ENCODE data around the gene SELENOT.

Gene SELENOT

DNA sequence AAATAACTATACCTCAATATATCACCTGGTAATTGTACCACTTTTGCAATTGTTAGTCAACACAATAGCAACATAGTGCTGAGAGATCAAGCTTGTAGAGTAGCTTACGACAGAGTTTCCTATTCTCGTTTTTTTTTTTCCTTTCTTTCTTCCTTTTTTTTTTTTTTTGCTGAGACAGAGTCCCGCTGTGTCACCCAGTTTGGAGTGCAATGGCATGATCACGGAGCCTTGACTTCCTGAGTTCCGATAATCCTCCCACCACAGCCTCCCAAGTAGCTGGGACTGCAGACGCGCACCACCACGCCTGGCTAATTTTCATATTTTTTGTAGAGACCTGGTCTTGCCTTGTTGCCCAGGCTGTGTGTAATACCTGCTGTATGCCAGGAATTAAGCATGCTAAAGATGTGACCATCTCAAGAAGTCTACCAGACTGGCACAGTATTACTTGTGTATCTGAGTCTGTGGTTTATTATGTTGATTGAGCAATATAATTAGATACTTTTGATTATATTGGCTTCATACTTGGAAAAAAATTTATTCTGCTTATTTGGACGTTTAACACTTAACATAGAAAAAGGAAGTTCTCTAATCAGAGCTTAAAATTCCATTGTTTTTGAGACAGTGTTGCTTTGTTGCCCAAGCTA, 3.0 kb downstream of the SELENOT start:
- no peak overlapping the region for H3K4me3 ChIP-seq (ENCODE audit: low read depth, low read length)
- no peak for DNase-seq (ENCODE audit: low read depth, low spot score)
- in situ Hi-C loops (cut with HindIII; ENCODE audit: low sequenced_read_pairs) = no loop called here
- TF ChIP-seq, protein P1, sequence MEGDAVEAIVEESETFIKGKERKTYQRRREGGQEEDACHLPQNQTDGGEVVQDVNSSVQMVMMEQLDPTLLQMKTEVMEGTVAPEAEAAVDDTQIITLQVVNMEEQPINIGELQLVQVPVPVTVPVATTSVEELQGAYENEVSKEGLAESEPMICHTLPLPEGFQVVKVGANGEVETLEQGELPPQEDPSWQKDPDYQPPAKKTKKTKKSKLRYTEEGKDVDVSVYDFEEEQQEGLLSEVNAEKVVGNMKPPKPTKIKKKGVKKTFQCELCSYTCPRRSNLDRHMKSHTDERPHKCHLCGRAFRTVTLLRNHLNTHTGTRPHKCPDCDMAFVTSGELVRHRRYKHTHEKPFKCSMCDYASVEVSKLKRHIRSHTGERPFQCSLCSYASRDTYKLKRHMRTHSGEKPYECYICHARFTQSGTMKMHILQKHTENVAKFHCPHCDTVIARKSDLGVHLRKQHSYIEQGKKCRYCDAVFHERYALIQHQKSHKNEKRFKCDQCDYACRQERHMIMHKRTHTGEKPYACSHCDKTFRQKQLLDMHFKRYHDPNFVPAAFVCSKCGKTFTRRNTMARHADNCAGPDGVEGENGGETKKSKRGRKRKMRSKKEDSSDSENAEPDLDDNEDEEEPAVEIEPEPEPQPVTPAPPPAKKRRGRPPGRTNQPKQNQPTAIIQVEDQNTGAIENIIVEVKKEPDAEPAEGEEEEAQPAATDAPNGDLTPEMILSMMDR (IDR thresholded peaks at IDR 0.05; ENCODE audit: low read depth, low read length) = no peak

DNA sequence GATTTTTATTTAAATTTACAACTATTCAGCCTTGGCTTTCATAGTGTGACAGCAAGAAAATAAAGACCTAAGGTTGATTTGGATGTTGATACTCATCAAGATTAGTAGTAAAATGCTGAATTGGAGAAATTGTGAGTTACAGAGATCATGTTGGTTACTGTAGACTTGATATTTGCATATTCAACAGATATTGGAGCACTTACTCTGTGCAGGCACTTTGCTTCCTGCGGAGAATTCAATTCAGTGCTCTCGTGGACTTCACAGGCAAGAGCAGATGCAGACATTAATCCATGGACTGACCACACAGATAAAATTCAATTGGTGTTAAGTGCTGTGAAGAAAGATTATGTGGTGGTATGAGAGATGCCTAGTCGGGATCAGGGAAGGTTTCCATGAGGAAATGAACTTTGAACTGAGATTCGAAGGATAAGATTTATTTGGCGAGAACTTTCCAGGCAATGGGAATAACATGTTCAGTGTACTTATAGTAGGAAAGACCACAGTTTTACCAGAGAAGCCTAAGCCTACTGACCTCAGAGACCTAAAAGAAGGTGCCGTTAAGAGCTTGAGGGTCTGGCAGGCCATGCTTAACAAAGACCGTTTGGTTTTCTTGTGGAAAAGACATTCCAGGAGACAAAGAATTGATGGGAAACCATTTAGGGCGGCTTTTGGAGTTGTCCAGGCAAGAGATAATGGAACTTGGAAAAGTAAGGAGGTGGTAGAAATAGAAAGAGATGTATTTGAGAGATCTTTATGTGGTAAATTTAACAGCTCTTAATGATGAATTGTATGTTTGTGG, 4.3 kb downstream of the SELENOT start:
- TF ChIP-seq, protein P1 (IDR thresholded peaks at IDR 0.05; ENCODE audit: low read depth, low read length) = no peak
- no peak overlapping the region for H3K4me3 ChIP-seq (ENCODE audit: low read depth, low read length)
- no peak for DNase-seq (ENCODE audit: low read depth, low spot score)
- in situ Hi-C loops (cut with HindIII; ENCODE audit: low sequenced_read_pairs) = no loop called here

DNA sequence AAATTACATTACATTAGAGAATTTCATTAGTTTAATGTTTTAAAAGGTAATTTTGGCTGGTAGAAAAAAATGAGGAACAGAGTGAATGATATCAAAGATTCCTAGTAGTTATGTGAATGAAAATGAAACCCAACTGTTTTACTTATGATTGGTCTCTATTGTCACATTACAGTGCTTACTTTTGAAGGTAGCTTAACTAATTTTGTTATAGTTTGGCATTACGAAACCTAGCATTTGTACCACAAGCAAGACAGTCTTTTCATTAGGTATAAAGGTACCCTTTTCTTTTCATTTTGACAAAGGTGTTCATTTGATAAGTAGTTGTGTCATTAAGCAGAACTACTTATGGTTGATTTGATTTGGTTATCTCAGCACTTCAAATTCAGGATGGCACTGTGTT, 6.9 kb downstream of the SELENOT start:
- in situ Hi-C loops (cut with HindIII; ENCODE audit: low sequenced_read_pairs) = no loop called here
- TF ChIP-seq, protein P1 (IDR thresholded peaks at IDR 0.05; ENCODE audit: low read depth, low read length) = no peak
- no peak for DNase-seq (ENCODE audit: low read depth, low spot score)
- H3K4me3 ChIP-seq (ENCODE audit: low read depth, low read length) = no peak overlapping the region

DNA sequence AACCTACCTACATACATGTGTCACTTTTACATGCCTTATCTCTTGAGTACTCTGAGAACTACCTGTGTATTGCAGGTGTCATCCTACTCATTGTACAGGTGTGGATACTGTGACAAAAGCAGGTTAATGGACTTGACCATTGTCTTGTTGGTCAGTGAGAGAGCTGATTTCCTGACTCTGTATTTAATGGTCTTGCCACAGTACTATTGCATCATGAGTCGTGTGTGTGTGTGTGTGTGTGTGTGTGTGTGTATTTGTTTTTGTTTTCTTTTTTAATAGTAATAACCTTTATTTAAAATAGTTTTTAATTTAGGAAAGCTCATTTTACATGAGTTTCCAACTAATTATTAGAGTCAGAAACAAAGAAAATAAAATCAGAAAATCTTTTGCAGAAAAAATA, 7.7 kb downstream of the SELENOT start:
- H3K4me3 ChIP-seq (ENCODE audit: low read depth, low read length) = no peak overlapping the region
- in situ Hi-C loops (cut with HindIII; ENCODE audit: low sequenced_read_pairs) = no loop called here
- TF ChIP-seq, protein P1 (IDR thresholded peaks at IDR 0.05; ENCODE audit: low read depth, low read length) = no peak
- no peak for DNase-seq (ENCODE audit: low read depth, low spot score)

DNA sequence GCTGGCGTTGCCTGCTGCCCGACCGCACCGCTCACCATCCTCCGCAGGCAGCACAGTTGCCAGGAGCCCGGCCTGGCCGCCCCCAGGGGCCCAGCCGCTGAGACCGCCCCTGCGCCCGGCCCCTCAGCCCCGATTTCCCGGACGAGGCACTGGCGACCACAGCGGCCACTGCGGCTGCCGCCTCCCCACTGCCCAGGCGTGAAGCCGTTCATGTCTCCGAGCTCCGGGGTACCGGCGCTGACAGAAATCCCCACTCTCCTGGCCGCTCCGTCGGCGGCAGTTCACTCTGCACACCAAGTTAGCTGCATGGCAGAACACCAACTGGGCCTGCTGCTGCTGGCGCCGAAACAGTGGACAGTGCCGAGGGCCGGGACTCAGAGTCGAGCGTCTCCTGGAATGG, 8.5 kb downstream of the SELENOT start:
- in situ Hi-C loops (cut with HindIII; ENCODE audit: low sequenced_read_pairs) = no loop called here
- DNase-seq (ENCODE audit: low read depth, low spot score) = no peak
- no peak overlapping the region for H3K4me3 ChIP-seq (ENCODE audit: low read depth, low read length)
- TF ChIP-seq, protein P1 (IDR thresholded peaks at IDR 0.05; ENCODE audit: low read depth, low read length) = no peak

DNA sequence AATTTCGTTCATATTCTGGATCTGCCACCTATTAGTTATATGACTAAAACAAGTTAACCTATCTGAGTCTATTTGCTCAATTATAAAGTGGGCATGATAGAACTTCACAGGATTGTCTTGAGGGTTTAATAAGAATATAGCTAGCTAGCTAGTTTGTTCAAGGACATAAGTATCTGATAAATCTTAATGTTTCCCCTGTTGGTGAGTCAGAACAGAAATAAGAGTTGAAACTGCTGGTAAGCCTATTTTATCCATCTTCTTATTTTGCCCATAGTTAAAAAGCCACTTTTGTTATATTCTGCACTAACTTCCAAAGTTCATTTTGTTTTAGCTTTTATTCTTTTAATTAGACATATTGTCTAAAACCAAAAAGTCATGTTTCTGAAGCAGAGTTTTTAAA, 9.4 kb downstream of the SELENOT start:
- in situ Hi-C loops (cut with HindIII; ENCODE audit: low sequenced_read_pairs) = no loop called here
- TF ChIP-seq, protein P1 (IDR thresholded peaks at IDR 0.05; ENCODE audit: low read depth, low read length) = no peak
- H3K4me3 ChIP-seq (ENCODE audit: low read depth, low read length) = no peak overlapping the region
- no peak for DNase-seq (ENCODE audit: low read depth, low spot score)

Measured in astrocyte of the spinal cord (primary cell).